Peyer's patch (tissue), 4 donors: ENCODE data around the gene CCDC51.

Source experiments
- CTCF ChIP-seq, 6 experiments: fragments of 450-650 bp in 4 of 6; fragments of 200-600 bp in 2 of 6; sonication (generic) in 1 of 6; IDR thresholded peaks; one replicate each; pipeline ENCODE4 v1.5.1; 2017 to 2019; ENCODE audit warnings: antibody characterized with exemption in 6 of 6, mild to moderate bottlenecking in 3 of 6, moderate library complexity in 1 of 6
- POLR2A ChIP-seq, 2 donors: fragments of 450-650 bp; IDR thresholded peaks; one replicate each; pipeline ENCODE4 v1.5.1; 2017; ENCODE audit warnings: antibody characterized with exemption in 2 of 2, mild to moderate bottlenecking in 2 of 2, moderate library complexity in 2 of 2

GRCh38 chr3:48473617-48473952 is 33.7 kb upstream of the CCDC51 start:
- TF ChIP-seq CTCF (IDR thresholded peaks at IDR 0.05): peak in 1 of 6 experiments; percentile 1
- no peak for TF ChIP-seq POLR2A (IDR thresholded peaks at IDR 0.05)
